ENCODE data around the gene NBEA. TPM values are rescaled to one million over a fixed set of nuclear protein-coding genes. Genes with fewer than 3 reads are reported as not detected.

The NBEA gene
- total RNA-seq, 1 experiment from 2014 or later, result 3.3 TPM

- BruUV-seq (replicated peaks), result no TSS peak
- DNase-seq (ENCODE audit: unreplicated experiment), result no peak
- ChIA-PET CTCF (interaction anchor here (0.9 kb wide), 1 partner anchor 66 kb away, joined by 3 read pairs; no protein-coding TSS in a partner anchor), POLR2A (no interaction called here)
- TF ChIP-seq CTCF (IDR thresholded peaks at IDR 0.05; ENCODE audit: unreplicated experiment), result no peak
- no peaks in the 10 kb centered on the region for H3K4me1 Mint-ChIP-seq (ENCODE audit: insufficient read depth, unreplicated experiment)
- H3K4me3 Mint-ChIP-seq (ENCODE audit: unreplicated experiment), result no peak overlapping the region
- intact Hi-C loops (cut with micrococcal nuclease), result no loop called here
- H3K27me3 Mint-ChIP-seq (ENCODE audit: insufficient read depth, unreplicated experiment), result no peaks in the 10 kb centered on the region
- H3K27ac Mint-ChIP-seq (ENCODE audit: low read depth, unreplicated experiment), result no peak overlapping the region
- peaks cover 6% of the 10 kb centered on the region for H3K36me3 Mint-ChIP-seq (ENCODE audit: insufficient read depth, unreplicated experiment)
- H3K9me3 Mint-ChIP-seq (ENCODE audit: unreplicated experiment), result no peaks in the 10 kb centered on the region
These were observed 623.2 kb downstream of the NBEA start for GRCh38 chr13:35565273-35565672.

- intact Hi-C loops (cut with micrococcal nuclease), result no loop called here
- ChIA-PET CTCF (no interaction called here), POLR2A (no interaction called here)
- H3K27me3 Mint-ChIP-seq (ENCODE audit: insufficient read depth, unreplicated experiment), result no peaks in the 10 kb centered on the region
- no peak for DNase-seq (ENCODE audit: unreplicated experiment)
- BruUV-seq (replicated peaks), result no TSS peak
- H3K27ac Mint-ChIP-seq (ENCODE audit: low read depth, unreplicated experiment), result no peak overlapping the region
- no peak overlapping the region for H3K4me3 Mint-ChIP-seq (ENCODE audit: unreplicated experiment)
- no peak for TF ChIP-seq CTCF (IDR thresholded peaks at IDR 0.05; ENCODE audit: unreplicated experiment)
- H3K4me1 Mint-ChIP-seq (ENCODE audit: insufficient read depth, unreplicated experiment), result no peaks in the 10 kb centered on the region
- peaks cover 6% of the 10 kb centered on the region for H3K36me3 Mint-ChIP-seq (ENCODE audit: insufficient read depth, unreplicated experiment)
- no peaks in the 10 kb centered on the region for H3K9me3 Mint-ChIP-seq (ENCODE audit: unreplicated experiment)
These were observed 624.3 kb downstream of the NBEA start for GRCh38 chr13:35566340-35566739.

GRCh38 chr13:35567406-35567980 lies 625.4 kb downstream of the NBEA start:
- H3K4me1 Mint-ChIP-seq (ENCODE audit: insufficient read depth, unreplicated experiment), result no peaks in the 10 kb centered on the region
- POLR2A ChIA-PET, result interaction anchor here (0.7 kb wide), 1 partner anchor 17 kb away, joined by 3 read pairs; no protein-coding TSS in a partner anchor
- peaks cover 6% of the 10 kb centered on the region for H3K36me3 Mint-ChIP-seq (ENCODE audit: insufficient read depth, unreplicated experiment)
- no peak for TF ChIP-seq CTCF (IDR thresholded peaks at IDR 0.05; ENCODE audit: unreplicated experiment)
- DNase-seq (ENCODE audit: unreplicated experiment), result no peak
- H3K4me3 Mint-ChIP-seq (ENCODE audit: unreplicated experiment), result no peak overlapping the region
- no peaks in the 10 kb centered on the region for H3K27me3 Mint-ChIP-seq (ENCODE audit: insufficient read depth, unreplicated experiment)
- CTCF ChIA-PET, result interaction anchor here (0.7 to 0.8 kb wide), 2 partner anchors 138 to 155 kb away, joined by 3 read pairs; no protein-coding TSS in a partner anchor
- BruUV-seq (replicated peaks), result no TSS peak
- H3K27ac Mint-ChIP-seq (ENCODE audit: low read depth, unreplicated experiment), result no peak overlapping the region
- intact Hi-C loops (cut with micrococcal nuclease), result no loop called here
- H3K9me3 Mint-ChIP-seq (ENCODE audit: unreplicated experiment), result no peaks in the 10 kb centered on the region

- Mint-ChIP-seq H3K4me3 (ENCODE audit: unreplicated experiment) (no peak overlapping the region), H3K36me3 (ENCODE audit: insufficient read depth, unreplicated experiment) (no peaks in the 10 kb centered on the region), H3K27me3 (ENCODE audit: insufficient read depth, unreplicated experiment) (no peaks in the 10 kb centered on the region), H3K27ac (ENCODE audit: low read depth, unreplicated experiment) (no peak overlapping the region), H3K9me3 (ENCODE audit: unreplicated experiment) (no peaks in the 10 kb centered on the region), H3K4me1 (ENCODE audit: insufficient read depth, unreplicated experiment) (no peaks in the 10 kb centered on the region)
- TF ChIP-seq CTCF (IDR thresholded peaks at IDR 0.05; ENCODE audit: unreplicated experiment), result no peak
- CTCF ChIA-PET, result interaction anchor here (0.7 kb wide), 1 partner anchor 36 kb away, joined by 3 read pairs; no protein-coding TSS in a partner anchor
- intact Hi-C loops (cut with micrococcal nuclease), result no loop called here
- POLR2A ChIA-PET, result no interaction called here
- DNase-seq (ENCODE audit: unreplicated experiment), result no peak
- BruUV-seq (replicated peaks), result no TSS peak
These were observed 631.6 kb downstream of the NBEA start for GRCh38 chr13:35573639-35574038.

Data from MCF 10A (cell line).